T-helper 17 cell (primary cell): Measurements from ENCODE around the gene C20orf141. TPM values are rescaled to one million over a fixed set of nuclear protein-coding genes. Genes with fewer than 3 reads are reported as not detected.
A peak's percentile ranks its signal among the peaks of the same experiment; 100 is the strongest.
"Not testable (repeated sequence)": the region's sequence is repeated elsewhere in the genome, so short reads cannot be mapped to it uniquely, and the experiment has no call there.

ENCODE experiments used
- ATAC-seq: fragments of 150-1000 bp; cut with Tn5 transposase; 2 replicates; pipeline ENCODE4 v1.10.0; 2021; ENCODE audit warnings: mild to moderate bottlenecking, moderate library complexity
- DNase-seq, 3 donors: peaks; one replicate each; pipeline versions ENCODE4 v3.0.0 to v3.0.0-alpha.2; 2020 to 2021
- H3K9me3 ChIP-seq: one replicate; pipeline ENCODE4 v1.7.0; 2013; ENCODE audit warnings: low read length, mild to moderate bottlenecking; ENCODE audit not compliant: control insufficient read depth, poor library complexity, severe bottlenecking
- H3K27ac Mint-ChIP-seq: one replicate; pipeline ENCODE4 v1.8.0; 2022; ENCODE audit warnings: mild to moderate bottlenecking, moderate library complexity, mixed read lengths
- H3K27me3 Mint-ChIP-seq: one replicate; pipeline ENCODE4 v1.8.0; 2022; ENCODE audit warnings: mixed read lengths
- H3K36me3 Mint-ChIP-seq: one replicate; pipeline ENCODE4 v1.8.0; 2022; ENCODE audit warnings: low read depth, mixed read lengths
- H3K4me1 Mint-ChIP-seq: one replicate; pipeline ENCODE4 v1.8.0; 2022; ENCODE audit warnings: mild to moderate bottlenecking, mixed read lengths
- H3K4me3 Mint-ChIP-seq: one replicate; pipeline ENCODE4 v1.8.0; 2022; ENCODE audit warnings: mild to moderate bottlenecking, moderate library complexity, mixed read lengths
- total RNA-seq, 4 donors: library from RNA in 2 of 4; stranded (reverse) in 2 of 4; gene quantifications; one replicate each; pipeline ENCODE4 v1.2.3 and lab custom pipeline; 2022 to 2026

The C20orf141 gene
- total RNA-seq, 2 donors from 2014 or later, result not detected

- H3K27ac Mint-ChIP-seq, result no peak overlapping the region
- peaks cover 19% of the 10 kb centered on the region for H3K4me1 Mint-ChIP-seq
- ATAC-seq, result no peak
- peaks cover 7% of the 10 kb centered on the region for H3K36me3 Mint-ChIP-seq
- no peak for DNase-seq
- no peak overlapping the region for H3K4me3 Mint-ChIP-seq
- no peaks in the 10 kb centered on the region for H3K9me3 ChIP-seq
- H3K27me3 Mint-ChIP-seq, result peaks cover 66% of the 10 kb centered on the region
These were observed 9.7 kb upstream of the C20orf141 start for GRCh38 chr20:2804852-2805688.

- Mint-ChIP-seq H3K4me3 (peak overlapping the region; percentile 56), H3K27me3 (peaks cover 62% of the 10 kb centered on the region), H3K36me3 (peaks cover 6% of the 10 kb centered on the region), H3K4me1 (peaks cover 15% of the 10 kb centered on the region), H3K27ac (no peak overlapping the region)
- DNase-seq, result no peak
- H3K9me3 ChIP-seq, result no peaks in the 10 kb centered on the region
- no peak for ATAC-seq
These were observed 9.0 kb upstream of the C20orf141 start for GRCh38 chr20:2805689-2806350.

DNA sequence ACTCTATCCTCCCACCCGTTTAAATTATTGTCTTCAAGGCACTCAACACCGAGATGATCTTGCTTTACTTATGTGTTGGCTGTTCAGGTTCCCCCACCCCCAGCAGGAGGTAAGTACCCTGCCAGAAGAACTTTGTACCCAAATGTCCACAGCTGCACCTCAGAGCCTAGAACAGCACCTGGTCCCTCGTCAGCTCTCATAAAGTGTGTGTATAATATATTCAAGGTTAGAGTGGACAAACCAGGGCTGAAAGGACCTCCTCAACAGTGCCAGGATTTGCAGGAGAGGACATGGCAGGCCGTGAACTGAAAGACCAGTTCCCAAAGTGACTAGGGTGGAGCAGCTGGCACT, 8.5 kb upstream of the C20orf141 start:
- Mint-ChIP-seq H3K4me3 (peak overlapping the region; percentile 56), H3K36me3 (peaks cover 6% of the 10 kb centered on the region), H3K27ac (no peak overlapping the region), H3K27me3 (peaks cover 62% of the 10 kb centered on the region), H3K4me1 (peaks cover 10% of the 10 kb centered on the region)
- ATAC-seq (no peak), DNase-seq (no peak)
- no peaks in the 10 kb centered on the region for H3K9me3 ChIP-seq

DNA sequence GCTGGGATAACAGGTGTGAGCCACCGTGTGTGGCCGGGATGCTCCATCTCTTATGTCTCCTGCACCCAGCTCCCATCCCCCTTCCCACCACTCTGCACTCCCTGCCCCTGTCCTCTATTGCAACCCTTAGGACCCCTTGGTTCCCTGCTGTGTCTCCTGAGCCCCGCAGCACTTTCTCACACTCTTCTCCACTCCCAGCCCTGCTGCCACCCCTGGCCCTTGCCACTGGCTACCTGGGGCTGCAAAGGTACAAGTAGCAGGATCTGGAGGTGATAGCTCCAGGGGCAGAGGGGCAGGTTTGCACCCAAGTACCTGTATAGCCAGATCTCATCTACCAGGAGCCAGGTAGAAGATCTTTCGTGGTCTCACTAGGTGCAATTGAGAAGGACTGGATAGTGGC, 7.8 kb upstream of the C20orf141 start:
- Mint-ChIP-seq H3K27me3 (peaks cover 64% of the 10 kb centered on the region), H3K4me3 (no peak overlapping the region), H3K36me3 (peaks cover 6% of the 10 kb centered on the region), H3K27ac (no peak overlapping the region), H3K4me1 (peaks cover 10% of the 10 kb centered on the region)
- DNase-seq (no peak), ATAC-seq (no peak)
- H3K9me3 ChIP-seq, result no peaks in the 10 kb centered on the region

GRCh38 chr20:2807929-2808328, 6.9 kb upstream of the C20orf141 start:
- H3K36me3 Mint-ChIP-seq, DNase-seq, ATAC-seq, H3K4me1 Mint-ChIP-seq, H3K9me3 ChIP-seq, H3K4me3 Mint-ChIP-seq, H3K27ac Mint-ChIP-seq: not testable (repeated sequence)
- H3K27me3 Mint-ChIP-seq, result peaks cover 58% of the 10 kb centered on the region

DNA sequence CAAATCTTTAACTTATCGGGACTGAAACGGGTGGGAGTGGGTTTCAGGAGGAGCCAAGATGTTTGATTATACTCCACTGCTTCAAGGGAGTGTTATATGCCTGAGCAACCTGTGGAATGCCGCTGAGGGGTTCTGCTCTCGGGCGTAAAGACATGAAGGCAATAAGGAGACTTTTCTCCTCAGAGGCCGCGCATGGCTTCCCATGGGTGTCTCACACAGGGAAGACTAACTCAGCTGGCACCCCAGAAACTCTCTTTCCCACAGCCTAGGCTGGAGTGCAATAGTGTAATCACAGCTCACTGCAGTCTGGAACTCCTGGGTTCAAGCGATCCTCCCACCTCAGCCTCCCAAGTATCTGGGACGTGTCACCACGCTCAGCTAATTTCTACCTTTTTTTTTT, 5.1 kb upstream of the C20orf141 start:
- no peaks in the 10 kb centered on the region for H3K9me3 ChIP-seq
- DNase-seq (no peak), ATAC-seq (no peak)
- Mint-ChIP-seq H3K36me3 (peaks cover 7% of the 10 kb centered on the region), H3K27ac (no peak overlapping the region), H3K4me1 (peaks cover 7% of the 10 kb centered on the region), H3K27me3 (peaks cover 60% of the 10 kb centered on the region), H3K4me3 (no peak overlapping the region)

DNA sequence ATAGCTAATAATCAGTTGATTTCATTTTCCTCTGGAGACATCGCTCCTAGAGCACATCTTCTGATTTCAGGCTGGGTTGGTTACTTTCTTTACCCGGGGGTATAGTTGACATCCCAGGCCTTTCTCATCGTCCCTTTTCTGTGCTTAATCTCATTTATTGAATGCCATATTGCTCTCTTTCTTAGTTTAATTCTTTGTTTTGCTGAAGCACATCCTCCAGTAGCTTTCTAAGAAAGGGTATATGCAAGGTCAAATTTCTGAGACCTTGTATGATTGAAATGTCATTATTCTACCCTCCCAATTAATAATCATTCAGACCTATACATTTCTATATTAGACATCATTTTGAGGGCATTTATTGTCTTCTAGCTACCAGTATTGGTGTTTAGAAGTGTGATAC, 2.6 kb upstream of the C20orf141 start:
- H3K4me1 Mint-ChIP-seq, result peaks cover 7% of the 10 kb centered on the region
- no peak for DNase-seq
- no peak overlapping the region for H3K27ac Mint-ChIP-seq
- no peaks in the 10 kb centered on the region for H3K9me3 ChIP-seq
- peaks cover 43% of the 10 kb centered on the region for H3K27me3 Mint-ChIP-seq
- H3K4me3 Mint-ChIP-seq, result no peak overlapping the region
- peaks cover 3% of the 10 kb centered on the region for H3K36me3 Mint-ChIP-seq
- no peak for ATAC-seq

GRCh38 chr20:2814076-2814475, 711 bp upstream of the C20orf141 start:
- peaks cover 32% of the 10 kb centered on the region for H3K27me3 Mint-ChIP-seq
- no peaks in the 10 kb centered on the region for H3K9me3 ChIP-seq
- ATAC-seq (no peak), DNase-seq (no peak)
- H3K4me1 Mint-ChIP-seq, result peaks cover 7% of the 10 kb centered on the region
- H3K4me3 Mint-ChIP-seq, result no peak overlapping the region
- peaks cover 3% of the 10 kb centered on the region for H3K36me3 Mint-ChIP-seq
- H3K27ac Mint-ChIP-seq, result no peak overlapping the region

DNA sequence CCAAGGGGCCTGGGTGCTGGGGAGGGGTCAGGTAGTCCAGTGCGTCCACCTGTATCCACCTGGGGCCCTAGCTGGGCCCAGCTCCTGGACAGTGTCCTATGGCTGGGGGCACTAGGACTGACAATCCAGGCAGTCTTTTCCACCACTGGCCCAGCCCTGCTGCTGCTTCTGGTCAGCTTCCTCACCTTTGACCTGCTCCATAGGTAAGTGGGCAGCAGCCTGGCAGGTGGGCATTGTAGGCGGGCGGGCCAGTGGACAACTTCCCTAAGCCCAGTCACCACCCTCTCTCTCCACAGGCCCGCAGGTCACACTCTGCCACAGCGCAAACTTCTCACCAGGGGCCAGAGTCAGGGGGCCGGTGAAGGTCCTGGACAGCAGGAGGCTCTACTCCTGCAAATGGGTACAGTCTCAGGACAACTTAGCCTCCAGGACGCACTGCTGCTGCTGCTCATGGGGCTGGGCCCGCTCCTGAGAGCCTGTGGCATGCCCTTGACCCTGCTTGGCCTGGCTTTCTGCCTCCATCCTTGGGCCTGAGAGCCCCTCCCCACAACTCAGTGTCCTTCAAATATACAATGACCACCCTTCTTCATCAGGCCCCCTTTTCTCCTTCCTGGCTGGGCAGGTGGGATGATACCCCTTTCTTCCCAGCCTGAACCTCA, 584 bp downstream of the C20orf141 start:
- peaks cover 7% of the 10 kb centered on the region for H3K36me3 Mint-ChIP-seq
- peaks cover 12% of the 10 kb centered on the region for H3K4me1 Mint-ChIP-seq
- peaks cover 36% of the 10 kb centered on the region for H3K27me3 Mint-ChIP-seq
- DNase-seq, result no peak
- no peak overlapping the region for H3K4me3 Mint-ChIP-seq
- no peak for ATAC-seq
- no peaks in the 10 kb centered on the region for H3K9me3 ChIP-seq
- H3K27ac Mint-ChIP-seq, result no peak overlapping the region

DNA sequence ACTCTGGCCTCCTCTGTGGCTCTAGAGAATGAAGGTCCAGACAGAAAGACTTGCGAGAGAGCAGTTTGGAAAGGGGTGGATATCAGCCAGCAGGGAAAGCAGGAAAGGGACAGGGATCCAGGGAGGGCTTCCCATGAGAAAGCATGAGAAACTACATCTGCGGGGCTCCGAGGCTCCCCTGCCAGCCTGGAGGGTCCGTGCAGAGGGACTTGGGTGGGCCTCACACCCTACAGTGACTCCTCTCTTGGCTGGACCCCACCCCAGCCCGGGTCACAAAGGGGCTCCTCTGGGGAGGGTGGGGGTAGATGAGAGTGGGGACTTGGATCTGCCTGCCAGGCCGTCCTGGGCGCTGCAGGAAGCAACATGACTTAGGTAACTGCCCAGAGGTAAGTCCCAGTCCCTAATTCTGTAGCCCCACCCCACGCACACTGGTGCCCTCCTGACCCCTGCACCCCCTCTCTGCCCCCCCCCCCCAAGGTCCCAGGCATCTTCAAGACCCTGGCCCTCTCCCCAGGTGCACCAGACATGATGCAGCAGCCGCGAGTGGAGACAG, 1.3 kb downstream of the C20orf141 start, which contains the start of gene TMEM239:
TMEM239 (plus strand) TSS at position 335 of the 553 bp plus-strand sequence; CDS start at position 526, 191 bp downstream.
- no peaks in the 10 kb centered on the region for H3K9me3 ChIP-seq
- Mint-ChIP-seq H3K4me1 (peaks cover 12% of the 10 kb centered on the region), H3K27me3 (peaks cover 34% of the 10 kb centered on the region), H3K4me3 (no peak within 1 kb of the TSS), H3K36me3 (peaks cover 7% of the 10 kb centered on the region), H3K27ac (peak within 1 kb of the TSS; percentile 68)
- no peak for DNase-seq
- no peak for ATAC-seq

GRCh38 chr20:2816583-2817340, 2.0 kb downstream of the C20orf141 start:
- no peak for DNase-seq
- H3K27ac Mint-ChIP-seq, result peak overlapping the region; percentile 68
- peaks cover 15% of the 10 kb centered on the region for H3K4me1 Mint-ChIP-seq

DNA sequence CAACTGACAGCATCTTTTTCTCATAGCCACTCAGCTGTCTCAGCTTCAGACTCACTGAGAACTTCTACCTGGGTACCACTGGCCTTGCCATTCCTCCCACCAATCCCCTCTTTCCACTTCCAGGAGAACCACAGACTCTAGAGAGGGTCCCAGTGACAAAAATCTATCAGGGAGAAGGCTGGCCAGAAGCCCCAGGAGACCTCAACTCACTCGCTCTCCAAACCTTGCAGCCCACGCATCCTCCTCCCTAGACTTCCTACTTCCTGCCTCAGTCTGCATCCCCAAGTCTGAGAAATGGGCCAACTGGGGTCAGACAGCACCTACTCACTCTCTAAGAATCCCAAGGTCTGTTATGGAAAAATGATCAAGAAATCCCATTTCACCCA, 2.5 kb downstream of the C20orf141 start:
- Mint-ChIP-seq H3K36me3 (peaks cover 5% of the 10 kb centered on the region), H3K4me1 (peaks cover 20% of the 10 kb centered on the region), H3K27me3 (peaks cover 27% of the 10 kb centered on the region), H3K27ac (peak overlapping the region; percentile 68), H3K4me3 (no peak overlapping the region)
- ATAC-seq, result no peak
- H3K9me3 ChIP-seq, result no peaks in the 10 kb centered on the region
- no peak for DNase-seq

More at GRCh38 chr20:2816583-2817340, 2.0 kb downstream of the C20orf141 start:
- ATAC-seq, result peak; percentile 56
- Mint-ChIP-seq H3K4me3 (no peak overlapping the region), H3K27me3 (peaks cover 30% of the 10 kb centered on the region), H3K36me3 (peaks cover 7% of the 10 kb centered on the region)
- no peaks in the 10 kb centered on the region for H3K9me3 ChIP-seq
